GM21825 (cell line): ENCODE measurements around the gene FLII.
"Not testable (repeated sequence)": the region's sequence is repeated elsewhere in the genome, so short reads cannot be mapped to it uniquely, and the experiment has no call there.

Experiments used
- ATAC-seq: cut with Tn5 transposase; IDR thresholded peaks from one replicate; pipeline ENCODE4 v1.9.1; 2021; ENCODE audit warnings: mild to moderate bottlenecking, moderate library complexity; ENCODE audit not compliant: unreplicated experiment

FLII gene

DNA sequence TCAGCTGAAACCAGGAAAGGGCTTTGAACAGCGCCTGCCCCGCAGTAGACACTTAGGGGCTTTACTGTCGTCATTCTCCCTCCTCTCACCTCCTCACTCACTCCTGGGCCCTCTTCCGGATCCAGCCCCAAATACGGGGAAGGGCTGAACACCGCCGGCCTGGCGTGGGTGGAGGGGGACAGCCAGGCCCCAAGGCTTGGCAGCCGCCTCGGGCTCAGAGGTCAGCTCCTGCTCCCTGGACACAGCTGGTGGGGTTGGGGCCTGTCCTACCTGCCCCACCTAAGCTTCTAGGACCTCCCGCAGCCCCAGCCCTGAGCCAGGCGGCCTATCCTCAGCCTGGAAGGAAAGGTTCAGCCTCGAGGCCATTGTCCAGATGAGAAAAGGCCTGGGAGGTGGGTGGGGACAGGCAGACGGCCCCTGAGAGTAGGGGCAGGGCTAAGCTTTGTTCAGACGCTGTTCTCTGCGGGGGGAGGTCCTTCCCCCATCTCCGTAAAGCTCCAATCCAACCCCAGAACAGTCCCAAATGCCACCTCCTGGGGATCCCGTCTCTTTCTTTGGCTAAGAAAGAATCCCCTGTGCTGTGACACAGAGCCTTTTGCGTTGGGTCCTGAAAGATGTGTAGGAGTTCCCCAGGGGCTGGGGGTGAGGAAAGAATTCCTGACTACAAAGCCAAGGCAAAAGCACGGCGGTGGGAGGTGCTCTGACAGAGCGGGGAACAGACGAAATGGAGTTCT is 34.0 kb downstream of the FLII start:
- ATAC-seq: no peak

- no peak for ATAC-seq
Observed at GRCh38 chr17:18224053-18224386, 34.5 kb downstream of the FLII start.

DNA sequence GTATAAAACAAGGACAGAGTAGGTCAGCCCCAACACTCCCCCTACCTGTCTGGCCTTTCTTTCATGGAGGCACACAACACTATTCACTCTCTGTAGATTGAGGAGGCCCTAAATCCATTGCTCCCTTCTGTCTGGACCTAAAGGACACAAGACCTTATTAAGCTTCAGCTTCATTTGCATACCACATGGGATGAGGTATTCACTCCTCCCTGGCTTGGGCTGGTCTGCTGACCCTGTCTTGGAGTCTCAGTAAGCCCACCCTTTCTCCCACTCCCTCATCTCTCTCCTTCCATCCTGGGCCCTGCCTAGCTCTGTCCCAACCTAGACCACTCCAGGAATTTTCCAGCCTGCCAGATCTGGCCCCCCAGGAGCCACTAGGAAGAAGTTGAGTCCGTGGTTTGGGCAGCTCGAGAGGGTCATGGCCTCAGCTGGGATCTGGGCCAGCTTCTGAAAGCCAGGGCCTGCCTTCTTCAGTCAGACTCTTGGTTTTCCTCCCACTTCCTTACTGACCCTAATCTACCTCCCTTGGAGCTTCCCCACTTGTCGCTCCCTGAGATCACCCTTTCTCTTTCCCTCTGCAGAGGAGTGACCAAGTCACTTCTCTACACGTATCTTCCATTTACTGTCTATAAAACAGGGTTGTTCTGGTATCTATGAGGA is 39.7 kb downstream of the FLII start:
- ATAC-seq: no peak

DNA sequence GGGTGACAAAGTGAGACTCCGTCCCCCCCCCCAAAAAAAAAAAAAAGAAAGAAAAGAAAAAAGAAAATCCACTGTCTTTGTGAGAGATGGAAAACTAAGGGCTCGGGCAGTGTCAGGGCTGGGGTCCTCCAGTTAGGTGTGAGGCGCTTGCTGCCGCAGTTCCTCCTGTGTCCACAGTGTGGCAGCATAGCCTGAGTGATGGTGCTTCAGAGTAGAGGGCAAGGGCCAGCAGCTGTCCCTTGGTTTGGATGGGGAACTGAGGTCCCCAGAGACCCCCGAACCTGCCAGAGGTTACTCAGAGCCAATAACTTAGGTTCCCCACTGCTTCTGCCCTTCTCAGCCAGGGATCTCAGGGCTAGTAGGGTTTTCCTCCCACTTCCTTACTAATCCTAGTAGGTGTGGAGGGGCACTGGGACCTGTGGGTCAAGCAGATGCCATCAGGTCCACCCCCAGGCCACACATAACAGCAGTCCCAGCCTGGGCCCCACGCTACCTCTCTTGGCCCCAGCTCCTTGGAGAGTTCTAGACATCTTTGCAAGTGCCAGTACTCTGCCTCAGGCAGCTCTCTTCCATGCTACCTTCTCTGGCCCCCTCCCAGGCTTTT is 41.0 kb downstream of the FLII start:
- no peak for ATAC-seq

- not testable (repeated sequence) for ATAC-seq
Observed at GRCh38 chr17:18216906-18217305, 41.6 kb downstream of the FLII start.

DNA sequence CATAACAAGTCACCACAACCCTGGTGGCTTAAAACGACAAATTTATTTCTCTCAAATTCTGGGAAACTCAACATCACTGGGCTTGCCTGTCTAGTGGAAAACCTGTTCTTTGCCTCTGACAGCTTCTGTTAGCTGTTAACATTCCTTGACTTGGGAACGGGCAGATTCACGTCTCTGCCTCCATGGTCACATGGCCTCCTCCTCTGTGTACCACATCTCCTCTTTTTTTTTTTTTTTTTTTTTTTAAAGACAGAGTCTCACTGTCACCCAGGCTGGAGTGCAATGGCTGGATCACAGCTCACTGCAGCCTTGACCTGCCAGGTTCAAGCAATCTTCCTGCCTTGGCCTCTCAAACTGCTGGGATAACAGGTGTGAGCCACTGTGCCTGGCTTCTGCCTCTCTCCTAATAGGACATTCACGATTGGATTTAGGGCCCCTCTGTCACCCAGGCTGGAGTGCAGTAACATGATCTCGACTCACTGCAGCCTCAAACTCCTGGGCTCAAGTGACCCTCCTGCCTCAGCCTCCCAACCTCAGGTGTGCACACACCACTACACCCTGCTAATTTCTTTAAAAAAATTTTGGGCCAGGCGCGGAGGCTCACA is 44.8 kb downstream of the FLII start:
- no peak for ATAC-seq

GRCh38 chr17:18208092-18208491 is 50.4 kb downstream of the FLII start:
- ATAC-seq: no peak

- no peak for ATAC-seq
Observed at GRCh38 chr17:18206962-18207361, 51.6 kb downstream of the FLII start.

DNA sequence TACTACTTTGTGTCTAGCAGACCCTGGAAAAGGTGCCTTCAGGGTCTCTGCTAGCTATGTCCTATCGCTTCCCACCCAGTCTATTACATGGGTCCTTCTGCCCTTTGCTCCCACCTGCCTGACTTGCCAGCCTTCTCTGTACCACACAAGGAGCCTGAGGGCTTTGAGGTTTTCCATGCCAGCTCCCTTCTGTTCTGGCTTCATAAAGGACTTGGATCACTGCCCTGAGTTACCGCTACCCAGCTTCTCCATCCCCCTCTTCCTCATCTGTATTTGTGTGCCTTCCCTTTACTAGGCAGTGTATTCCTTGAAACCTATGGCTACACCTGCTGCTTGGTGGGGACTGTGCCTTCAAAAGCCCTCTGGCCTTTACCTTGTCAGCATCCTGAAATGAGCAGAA is 52.7 kb downstream of the FLII start:
- ATAC-seq: no peak

- no peak for ATAC-seq
Observed at GRCh38 chr17:18203308-18203707, 55.2 kb downstream of the FLII start.

GRCh38 chr17:18201108-18201507 is 57.4 kb downstream of the FLII start:
- ATAC-seq: no peak

DNA sequence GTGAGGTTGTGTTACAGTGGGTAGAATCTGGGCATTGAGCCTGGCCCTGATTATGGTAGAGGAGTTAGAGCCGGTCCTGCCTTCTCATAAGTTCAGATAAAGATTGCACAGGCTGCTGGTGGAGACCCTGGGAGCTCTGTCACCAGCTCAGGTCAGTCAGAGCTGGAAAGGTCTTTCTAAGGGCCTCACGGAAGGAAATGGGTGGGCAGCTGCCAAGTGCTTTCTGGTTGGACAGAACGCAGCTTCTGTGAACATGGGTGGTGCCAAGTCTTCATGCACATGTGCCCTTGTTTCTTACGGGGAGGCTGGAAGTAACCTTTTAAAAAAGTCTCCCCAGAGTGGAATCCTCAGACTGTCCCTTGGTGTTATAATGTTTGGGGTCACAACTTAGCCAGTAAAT is 60.0 kb downstream of the FLII start:
- no peak for ATAC-seq

DNA sequence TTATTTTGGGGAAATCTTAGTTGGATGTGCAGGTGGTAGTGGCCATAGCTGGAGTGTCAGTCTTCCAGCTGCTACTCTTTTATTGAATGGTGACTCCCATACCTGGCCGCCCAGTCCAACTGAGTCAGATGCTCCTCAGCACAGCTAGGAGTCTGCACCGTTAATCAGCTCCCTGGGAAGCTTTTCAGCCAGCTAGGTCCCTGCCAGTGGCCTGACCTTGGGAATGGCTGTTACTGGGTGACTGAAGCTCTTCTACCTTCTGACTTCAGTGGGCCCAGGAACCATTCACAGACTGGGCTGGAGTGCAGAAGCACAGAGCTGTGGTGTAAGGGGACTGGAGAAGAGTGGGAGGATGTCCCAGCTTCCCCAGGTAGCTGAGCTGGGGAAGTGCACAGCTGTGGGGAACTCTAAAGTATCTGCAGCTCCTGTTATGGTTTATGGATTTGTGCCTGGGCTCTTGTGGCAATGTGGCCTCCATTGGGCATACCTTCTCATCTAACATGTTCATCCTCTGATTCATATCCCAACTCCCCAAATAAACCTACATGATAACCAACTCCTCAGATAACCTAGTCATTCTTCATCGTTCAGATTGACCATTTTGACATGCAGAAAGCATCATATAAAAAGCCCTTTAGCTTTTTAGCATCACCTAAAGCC is 60.9 kb downstream of the FLII start:
- no peak for ATAC-seq

- no peak for ATAC-seq
Observed at GRCh38 chr17:18195246-18195645, 63.3 kb downstream of the FLII start.
